ENCODE measurements around the gene FKBP6.
"Not testable (repeated sequence)": the region's sequence is repeated elsewhere in the genome, so short reads cannot be mapped to it uniquely, and the experiment has no call there.

DNA sequence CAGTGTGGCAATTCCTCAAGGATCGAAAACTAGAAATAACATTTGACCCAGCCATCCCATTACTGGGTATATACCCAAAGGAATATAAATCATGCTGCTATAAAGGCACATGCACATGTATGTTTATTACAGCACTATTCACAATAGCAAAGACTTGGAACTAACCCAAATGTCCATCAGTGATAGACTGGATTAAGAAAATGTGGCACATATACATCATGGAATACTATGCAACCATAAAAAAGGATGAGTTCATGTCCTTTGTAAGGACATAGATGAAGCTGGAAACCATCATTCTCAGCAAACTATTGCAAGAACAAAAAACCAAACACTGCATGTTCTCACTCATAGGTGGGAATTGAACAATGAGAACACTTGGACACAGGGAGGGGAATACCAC, 32.6 kb downstream of the FKBP6 start:
- TF ChIP-seq, protein P1, sequence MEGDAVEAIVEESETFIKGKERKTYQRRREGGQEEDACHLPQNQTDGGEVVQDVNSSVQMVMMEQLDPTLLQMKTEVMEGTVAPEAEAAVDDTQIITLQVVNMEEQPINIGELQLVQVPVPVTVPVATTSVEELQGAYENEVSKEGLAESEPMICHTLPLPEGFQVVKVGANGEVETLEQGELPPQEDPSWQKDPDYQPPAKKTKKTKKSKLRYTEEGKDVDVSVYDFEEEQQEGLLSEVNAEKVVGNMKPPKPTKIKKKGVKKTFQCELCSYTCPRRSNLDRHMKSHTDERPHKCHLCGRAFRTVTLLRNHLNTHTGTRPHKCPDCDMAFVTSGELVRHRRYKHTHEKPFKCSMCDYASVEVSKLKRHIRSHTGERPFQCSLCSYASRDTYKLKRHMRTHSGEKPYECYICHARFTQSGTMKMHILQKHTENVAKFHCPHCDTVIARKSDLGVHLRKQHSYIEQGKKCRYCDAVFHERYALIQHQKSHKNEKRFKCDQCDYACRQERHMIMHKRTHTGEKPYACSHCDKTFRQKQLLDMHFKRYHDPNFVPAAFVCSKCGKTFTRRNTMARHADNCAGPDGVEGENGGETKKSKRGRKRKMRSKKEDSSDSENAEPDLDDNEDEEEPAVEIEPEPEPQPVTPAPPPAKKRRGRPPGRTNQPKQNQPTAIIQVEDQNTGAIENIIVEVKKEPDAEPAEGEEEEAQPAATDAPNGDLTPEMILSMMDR (IDR thresholded peaks at IDR 0.05; ENCODE audit: insufficient read depth, low read length, poor library complexity, severe bottlenecking) = not testable (repeated sequence)
- not testable (repeated sequence) for TF ChIP-seq EZH2phosphoT487 (conservative IDR thresholded peaks at IDR 0.05; ENCODE audit: low read length)

Measured in SU-DHL-6 (cell line).